Astrocyte of the cerebellum (primary cell): ENCODE data around the gene NEO1.

ENCODE experiments used
- DNase-seq: peaks from one replicate; pipeline ENCODE4 v3.0.0-alpha.2; 2011; ENCODE audit warnings: low read depth
- H3K4me3 ChIP-seq: 2 replicates; pipeline ENCODE4 v1.5.1; 2011; ENCODE audit warnings: mild to moderate bottlenecking, low read depth, low read length, moderate library complexity
- CTCF ChIP-seq: IDR thresholded peaks from 2 replicates; pipeline ENCODE4 v1.5.1; 2012; ENCODE audit warnings: low read length, low read depth, moderate library complexity, mild to moderate bottlenecking; ENCODE audit errors: missing control alignments
- in situ Hi-C: cut with HindIII; loops from 2 replicates; pipeline ENCODE4 v1.10.0; 2017; ENCODE audit warnings: low sequenced_read_pairs

The NEO1 gene

DNA sequence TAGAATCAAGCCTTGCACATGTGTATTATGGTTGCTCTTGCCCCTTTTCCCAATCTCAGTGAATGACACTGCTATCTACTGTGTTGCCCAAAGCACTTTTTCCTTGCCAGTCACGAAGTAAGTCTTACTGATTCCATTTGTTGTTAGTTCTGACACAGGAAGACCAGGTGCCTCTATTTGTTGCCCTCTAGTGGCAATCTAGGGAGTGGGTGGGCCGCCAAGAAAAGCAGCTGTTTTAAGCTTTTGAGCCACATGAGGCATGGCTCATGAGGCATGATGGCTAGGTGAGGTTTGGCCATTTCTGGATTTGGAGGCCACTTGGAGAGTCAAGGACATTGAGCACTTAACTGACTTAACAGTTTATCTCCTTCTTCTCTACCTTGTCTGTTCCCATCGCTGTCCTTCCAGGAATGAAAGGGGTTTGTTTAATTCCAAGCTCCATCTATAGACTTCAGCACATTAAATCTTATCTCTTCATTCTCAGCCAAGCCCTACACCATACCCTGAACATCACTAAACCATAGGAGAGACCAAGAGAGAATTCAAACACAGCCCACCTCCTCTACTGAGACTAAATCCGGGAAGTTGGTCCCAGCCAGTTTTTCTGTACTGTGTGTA is 213.4 kb downstream of the NEO1 start:
- no peak overlapping the region for H3K4me3 ChIP-seq
- peak; percentile 86 for TF ChIP-seq CTCF
- peak; percentile 40 for DNase-seq
- in situ Hi-C loops = no loop called here

DNA sequence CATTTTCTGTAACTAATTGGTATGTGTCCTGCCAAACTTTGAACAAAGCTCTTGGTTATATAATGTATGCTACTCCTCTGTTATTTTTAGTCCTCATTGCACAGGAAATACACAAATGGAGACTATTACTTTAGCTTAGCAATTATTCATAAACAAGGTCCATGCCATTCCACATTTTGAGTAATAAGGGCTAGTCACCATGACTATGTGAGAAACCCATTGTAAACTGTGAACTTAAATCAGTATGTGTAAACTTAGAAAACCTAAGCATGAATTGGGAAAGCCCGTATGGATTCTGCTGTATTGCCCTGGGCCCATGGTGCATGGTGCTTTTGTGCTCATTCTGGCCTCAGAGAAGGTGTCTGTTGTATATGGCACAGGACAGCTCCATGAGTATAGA is 216.2 kb downstream of the NEO1 start:
- no peak for TF ChIP-seq CTCF
- H3K4me3 ChIP-seq = no peak overlapping the region
- DNase-seq = no peak
- in situ Hi-C loops = no loop called here

DNA sequence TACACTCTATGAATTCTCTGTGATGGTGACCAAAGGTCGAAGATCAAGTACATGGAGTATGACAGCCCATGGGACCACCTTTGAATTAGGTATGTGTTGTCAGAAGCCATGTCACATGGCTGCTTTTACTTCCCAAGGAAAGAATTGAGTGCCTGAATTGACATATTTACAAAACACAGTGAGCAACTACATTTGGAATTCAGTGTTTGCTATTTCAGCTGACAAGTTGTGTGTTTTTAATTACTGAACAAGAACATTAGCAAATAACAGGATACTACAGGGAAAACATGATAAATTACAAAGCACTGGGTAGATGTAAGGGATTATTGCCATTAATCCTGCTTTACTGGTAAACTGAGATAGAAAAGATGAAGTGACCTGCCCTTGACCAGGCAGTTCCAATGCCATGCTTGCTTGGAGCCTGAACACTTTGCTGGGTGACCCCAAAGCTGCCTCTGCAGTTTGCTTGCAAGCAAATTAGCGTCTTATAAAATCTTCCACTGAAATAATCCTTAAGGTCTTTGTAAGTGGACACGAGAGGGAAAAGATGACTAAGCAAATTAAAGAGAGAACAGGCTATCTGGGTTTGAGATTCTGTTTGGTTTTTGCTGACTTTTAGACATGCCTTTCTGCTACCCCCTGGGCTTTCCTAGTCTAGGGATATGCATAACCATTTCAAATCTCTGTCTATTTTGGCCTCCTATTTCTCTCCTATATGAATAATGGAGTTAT is 218.3 kb downstream of the NEO1 start:
- no peak for TF ChIP-seq CTCF
- in situ Hi-C loops = no loop called here
- DNase-seq = no peak
- no peak overlapping the region for H3K4me3 ChIP-seq

DNA sequence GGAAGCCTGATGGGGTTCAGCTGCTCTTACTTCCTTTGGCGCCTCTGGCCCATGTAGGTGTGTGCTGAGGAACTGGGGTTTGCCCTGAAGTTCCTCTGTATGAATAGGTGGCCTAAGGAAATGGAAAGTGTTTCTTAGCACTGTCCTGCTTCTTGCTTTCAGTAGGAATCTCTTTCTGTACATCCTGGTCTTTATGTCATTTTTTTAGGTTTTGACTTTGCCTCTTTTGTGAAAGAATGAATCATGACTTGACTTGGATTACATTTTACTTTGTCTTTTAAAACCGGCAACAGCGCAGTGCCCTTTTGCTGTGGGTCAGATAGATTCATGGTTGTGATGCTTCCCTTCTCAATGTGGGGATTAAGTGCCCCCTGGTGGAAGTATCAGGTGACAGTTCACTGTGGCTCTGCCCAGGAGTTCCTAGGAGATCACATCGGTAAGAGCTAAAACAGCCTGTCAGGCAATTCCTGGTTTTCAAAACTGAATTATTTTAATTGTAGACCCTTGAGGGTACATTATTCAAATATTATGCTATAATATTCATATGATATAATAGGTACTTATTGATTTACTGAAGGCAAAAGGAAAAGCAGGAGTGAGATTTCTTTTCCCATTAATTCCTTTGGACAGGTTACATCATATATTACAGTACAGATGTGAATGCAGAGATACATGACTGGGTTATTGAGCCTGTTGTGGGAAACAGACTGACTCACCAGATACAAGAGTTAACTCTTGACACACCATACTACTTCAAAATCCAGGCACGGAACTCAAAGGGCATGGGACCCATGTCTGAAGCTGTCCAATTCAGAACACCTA is 221.1 kb downstream of the NEO1 start:
- DNase-seq = peak; percentile 44
- peak; percentile 86 for TF ChIP-seq CTCF
- H3K4me3 ChIP-seq = no peak overlapping the region
- in situ Hi-C loops = no loop called here

GRCh38 chr15:73275862-73276261 is 223.6 kb downstream of the NEO1 start:
- H3K4me3 ChIP-seq = no peak overlapping the region
- no peak for TF ChIP-seq CTCF
- in situ Hi-C loops = no loop called here
- no peak for DNase-seq

- DNase-seq = no peak
- in situ Hi-C loops = no loop called here
- no peak for TF ChIP-seq CTCF
- no peak overlapping the region for H3K4me3 ChIP-seq
Observed at GRCh38 chr15:73282567-73283365, 230.5 kb downstream of the NEO1 start.
